Activated gamma-delta T cell (primary cell): ENCODE measurements around the gene C1orf21.

ENCODE experiments used
- DNase-seq: peaks from one replicate; lab custom pipeline; 2025; lab: John Stamatoyannopoulos, UW

C1orf21 gene

GRCh38 chr1:184555665-184556641 is 169.1 kb downstream of the C1orf21 start:
- DNase-seq: no peak

- DNase-seq: no peak
Observed at GRCh38 chr1:184556665-184557064, 169.8 kb downstream of the C1orf21 start.

- DNase-seq: no peak
Observed at GRCh38 chr1:184557423-184558347, 170.9 kb downstream of the C1orf21 start.

GRCh38 chr1:184558691-184559090 is 171.9 kb downstream of the C1orf21 start:
- DNase-seq: no peak

- no peak for DNase-seq
Observed at GRCh38 chr1:184559117-184559713, 172.4 kb downstream of the C1orf21 start.

GRCh38 chr1:184562806-184563205 is 176.0 kb downstream of the C1orf21 start:
- DNase-seq: no peak

- no peak for DNase-seq
Observed at GRCh38 chr1:184563308-184563707, 176.5 kb downstream of the C1orf21 start.

- DNase-seq: no peak
Observed at GRCh38 chr1:184567009-184567408, 180.2 kb downstream of the C1orf21 start.

GRCh38 chr1:184567637-184568036 is 180.8 kb downstream of the C1orf21 start:
- DNase-seq: no peak

GRCh38 chr1:184568148-184568547 is 181.3 kb downstream of the C1orf21 start:
- no peak for DNase-seq

- DNase-seq: no peak
Observed at GRCh38 chr1:184569106-184569505, 182.3 kb downstream of the C1orf21 start.

GRCh38 chr1:184574588-184574987 is 187.8 kb downstream of the C1orf21 start:
- DNase-seq: no peak

- DNase-seq: no peak
Observed at GRCh38 chr1:184576822-184577221, 190.0 kb downstream of the C1orf21 start.

GRCh38 chr1:184577319-184577718 is 190.5 kb downstream of the C1orf21 start:
- DNase-seq: no peak

- no peak for DNase-seq
Observed at GRCh38 chr1:184582411-184582810, 195.6 kb downstream of the C1orf21 start.

GRCh38 chr1:184583849-184584248 is 197.0 kb downstream of the C1orf21 start:
- DNase-seq: no peak

- no peak for DNase-seq
Observed at GRCh38 chr1:184588701-184589100, 201.9 kb downstream of the C1orf21 start.

GRCh38 chr1:184590163-184590750 is 203.4 kb downstream of the C1orf21 start:
- DNase-seq: no peak

- DNase-seq: no peak
Observed at GRCh38 chr1:184593597-184593996, 206.8 kb downstream of the C1orf21 start.

- no peak for DNase-seq
Observed at GRCh38 chr1:184595596-184595995, 208.8 kb downstream of the C1orf21 start.

- no peak for DNase-seq
Observed at GRCh38 chr1:184596950-184597645, 210.3 kb downstream of the C1orf21 start.
